Measurements from ENCODE around the gene ZCCHC7.
A peak's percentile ranks its signal among the peaks of the same experiment; 100 is the strongest.
"Not testable (repeated sequence)": the region's sequence is repeated elsewhere in the genome, so short reads cannot be mapped to it uniquely, and the experiment has no call there.

Gene ZCCHC7

DNA sequence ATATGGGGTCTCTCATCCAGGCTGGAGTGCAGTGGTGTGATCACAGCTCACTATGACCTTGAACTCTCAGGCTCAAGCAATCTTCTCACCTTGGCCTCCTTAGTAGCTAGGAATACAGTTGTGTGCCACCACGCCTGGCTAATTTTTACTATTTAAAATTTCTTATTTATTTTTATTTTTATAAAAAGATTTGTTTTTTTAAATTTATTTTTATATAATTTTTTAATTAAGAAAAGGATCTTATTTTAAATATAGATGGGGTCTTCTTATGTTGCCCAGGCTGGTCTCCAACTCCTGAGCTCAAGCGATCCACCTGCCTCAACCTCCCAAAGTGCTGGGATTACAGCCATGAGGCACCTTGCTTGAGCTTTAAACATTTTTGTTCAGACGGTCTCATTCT, 2.4 kb upstream of the ZCCHC7 start:
- H3K36me3 ChIP-seq (replicated peaks) = no peaks in the 10 kb centered on the region
- in situ Hi-C loops (cut with HindIII; ENCODE audit: low pct_ligation_motif_present, low sequenced_read_pairs) = no loop called here
- DNase-seq = no peak

DNA sequence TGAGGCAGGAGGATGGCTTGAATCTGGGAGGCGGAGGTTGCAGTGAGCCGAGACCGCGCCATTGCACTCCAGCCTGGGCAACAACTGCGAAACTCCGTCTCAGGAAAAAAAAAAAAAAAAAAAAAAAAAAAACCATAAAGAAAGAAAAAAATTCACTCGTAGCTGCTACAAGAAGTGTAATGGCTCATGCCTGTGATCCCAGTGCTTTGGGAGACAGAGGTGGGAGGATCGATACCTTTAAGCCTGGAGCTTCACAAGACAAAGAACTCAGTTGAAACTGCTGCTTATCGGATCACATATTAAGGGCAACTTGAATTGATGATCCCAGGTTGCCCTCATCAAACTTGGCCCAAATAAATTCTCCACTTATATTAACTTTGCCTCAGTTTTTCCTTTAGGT, 1.0 kb upstream of the ZCCHC7 start:
- in situ Hi-C loops (cut with HindIII; ENCODE audit: low pct_ligation_motif_present, low sequenced_read_pairs) = no loop called here
- H3K4me3 ChIP-seq (ENCODE audit: low read depth, low read length) = no peak overlapping the region
- no peak overlapping the region for H3K27ac ChIP-seq

More for the DNA sequence above, 2.4 kb upstream of the ZCCHC7 start:
- TF ChIP-seq, protein P1, sequence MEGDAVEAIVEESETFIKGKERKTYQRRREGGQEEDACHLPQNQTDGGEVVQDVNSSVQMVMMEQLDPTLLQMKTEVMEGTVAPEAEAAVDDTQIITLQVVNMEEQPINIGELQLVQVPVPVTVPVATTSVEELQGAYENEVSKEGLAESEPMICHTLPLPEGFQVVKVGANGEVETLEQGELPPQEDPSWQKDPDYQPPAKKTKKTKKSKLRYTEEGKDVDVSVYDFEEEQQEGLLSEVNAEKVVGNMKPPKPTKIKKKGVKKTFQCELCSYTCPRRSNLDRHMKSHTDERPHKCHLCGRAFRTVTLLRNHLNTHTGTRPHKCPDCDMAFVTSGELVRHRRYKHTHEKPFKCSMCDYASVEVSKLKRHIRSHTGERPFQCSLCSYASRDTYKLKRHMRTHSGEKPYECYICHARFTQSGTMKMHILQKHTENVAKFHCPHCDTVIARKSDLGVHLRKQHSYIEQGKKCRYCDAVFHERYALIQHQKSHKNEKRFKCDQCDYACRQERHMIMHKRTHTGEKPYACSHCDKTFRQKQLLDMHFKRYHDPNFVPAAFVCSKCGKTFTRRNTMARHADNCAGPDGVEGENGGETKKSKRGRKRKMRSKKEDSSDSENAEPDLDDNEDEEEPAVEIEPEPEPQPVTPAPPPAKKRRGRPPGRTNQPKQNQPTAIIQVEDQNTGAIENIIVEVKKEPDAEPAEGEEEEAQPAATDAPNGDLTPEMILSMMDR (IDR thresholded peaks at IDR 0.05; ENCODE audit: low read depth, low read length, missing control alignments) = no peak
- Histone ChIP-seq H3K27ac (no peak overlapping the region), H3K27me3 (replicated peaks) (no peaks in the 10 kb centered on the region), H3K4me3 (ENCODE audit: low read depth, low read length) (no peak overlapping the region)

DNA sequence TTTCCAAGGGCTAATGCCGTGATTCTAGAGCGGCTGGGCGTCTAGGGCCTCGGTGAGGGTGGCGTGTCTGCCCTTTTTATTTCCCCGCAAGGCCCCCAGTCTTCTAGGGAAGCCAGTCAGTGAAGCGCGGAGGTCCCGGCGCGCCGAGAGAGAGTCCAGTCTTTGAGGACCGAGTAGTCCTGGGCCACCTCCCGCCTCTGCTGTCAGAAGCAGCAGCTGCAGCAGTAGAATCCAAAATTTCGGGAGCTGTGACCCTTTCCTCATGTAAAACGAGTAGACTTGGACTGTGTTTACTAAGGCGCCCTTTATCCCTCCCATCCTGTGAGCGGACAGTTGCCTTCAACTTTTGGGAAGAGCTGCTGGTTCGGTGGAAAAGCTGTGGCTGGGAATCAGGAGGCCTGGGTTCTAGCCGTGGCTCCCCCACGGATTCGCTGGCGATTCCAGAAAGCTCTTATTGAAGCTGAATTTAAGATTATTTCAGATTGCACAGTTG, 515 bp downstream of the ZCCHC7 start:
- in situ Hi-C loops (cut with HindIII; ENCODE audit: low pct_ligation_motif_present, low sequenced_read_pairs); H3K27me3 ChIP-seq (replicated peaks); H3K36me3 ChIP-seq (replicated peaks): not testable (repeated sequence)
- DNase-seq = peak; percentile 24
- Histone ChIP-seq H3K4me3 (ENCODE audit: low read depth, low read length) (peak overlapping the region; percentile 83), H3K27ac (peak overlapping the region; percentile 82)

More for the DNA sequence above, 1.0 kb upstream of the ZCCHC7 start:
- H3K27me3 ChIP-seq (replicated peaks) = no peaks in the 10 kb centered on the region
- no peak for DNase-seq
- H3K36me3 ChIP-seq (replicated peaks) = no peaks in the 10 kb centered on the region
- TF ChIP-seq, protein P1 (IDR thresholded peaks at IDR 0.05; ENCODE audit: low read depth, low read length, missing control alignments) = no peak

DNA sequence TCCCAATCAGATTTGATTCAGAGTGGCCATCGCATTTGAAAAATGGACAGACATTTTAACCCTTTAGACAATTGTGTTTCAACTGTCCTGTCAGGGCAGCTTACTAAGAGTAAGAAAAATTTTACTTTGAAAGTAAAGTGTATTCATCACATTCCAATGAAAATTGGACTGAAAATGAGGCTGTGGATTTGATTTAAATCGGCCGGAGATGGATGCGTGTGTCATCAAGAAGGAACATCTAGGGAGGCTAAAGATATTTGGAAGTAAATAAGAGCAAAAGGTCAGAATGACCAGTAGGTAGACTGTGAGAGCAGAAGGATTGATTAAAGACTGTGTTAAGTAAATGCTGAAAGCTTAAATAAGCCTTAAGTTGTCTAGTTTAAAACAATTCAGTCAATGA, 1.5 kb downstream of the ZCCHC7 start:
- DNase-seq = no peak
- in situ Hi-C loops (cut with HindIII; ENCODE audit: low pct_ligation_motif_present, low sequenced_read_pairs) = no loop called here
- TF ChIP-seq, protein P1 (IDR thresholded peaks at IDR 0.05; ENCODE audit: low read depth, low read length, missing control alignments) = no peak
- Histone ChIP-seq H3K27ac (no peak overlapping the region), H3K4me3 (ENCODE audit: low read depth, low read length) (peak overlapping the region; percentile 83), H3K27me3 (replicated peaks) (no peaks in the 10 kb centered on the region), H3K36me3 (replicated peaks) (peaks cover 7% of the 10 kb centered on the region)

DNA sequence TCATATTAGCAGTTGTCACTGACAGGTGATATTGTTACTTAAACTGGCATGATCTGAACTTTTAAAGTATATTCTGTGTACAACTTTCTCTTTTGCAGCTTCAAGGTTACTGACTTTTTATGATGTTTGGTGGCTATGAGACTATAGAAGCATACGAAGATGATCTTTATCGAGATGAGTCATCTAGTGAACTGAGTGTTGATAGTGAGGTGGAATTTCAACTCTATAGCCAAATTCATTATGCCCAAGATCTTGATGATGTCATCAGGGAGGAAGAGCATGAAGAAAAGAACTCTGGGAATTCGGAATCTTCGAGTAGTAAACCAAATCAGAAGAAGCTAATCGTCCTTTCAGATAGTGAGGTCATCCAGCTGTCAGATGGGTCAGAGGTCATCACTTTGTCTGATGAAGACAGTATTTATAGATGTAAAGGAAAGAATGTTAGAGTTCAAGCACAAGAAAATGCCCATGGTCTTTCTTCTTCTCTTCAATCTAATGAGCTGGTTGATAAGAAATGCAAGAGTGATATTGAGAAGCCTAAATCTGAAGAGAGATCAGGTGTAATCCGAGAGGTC, 5.9 kb downstream of the ZCCHC7 start:
- TF ChIP-seq, protein P1 (IDR thresholded peaks at IDR 0.05; ENCODE audit: low read depth, low read length, missing control alignments) = no peak
- Histone ChIP-seq H3K27ac (no peak overlapping the region), H3K36me3 (replicated peaks) (peaks cover 16% of the 10 kb centered on the region), H3K27me3 (replicated peaks) (no peaks in the 10 kb centered on the region), H3K4me3 (ENCODE audit: low read depth, low read length) (no peak overlapping the region)
- no peak for DNase-seq
- in situ Hi-C loops (cut with HindIII; ENCODE audit: low pct_ligation_motif_present, low sequenced_read_pairs) = no loop called here

DNA sequence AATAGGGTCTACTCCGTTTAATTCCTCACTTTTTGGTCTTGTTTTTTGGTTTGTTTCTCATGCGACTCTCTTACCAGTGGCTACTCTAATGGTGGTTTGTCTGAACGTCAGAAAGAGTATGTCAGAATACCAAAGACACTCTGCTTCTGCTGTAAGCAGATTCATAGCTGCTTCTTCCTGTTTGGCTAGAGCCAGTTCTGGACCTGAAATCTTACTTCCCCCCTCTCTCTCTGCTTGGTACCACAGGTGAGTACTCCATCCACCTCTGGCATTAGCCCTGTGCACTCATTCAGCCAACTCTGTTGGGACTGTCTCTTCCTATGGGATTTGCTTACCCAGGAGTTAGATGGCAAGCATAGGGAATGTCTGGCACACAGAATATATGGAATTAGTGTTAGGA, 6.6 kb downstream of the ZCCHC7 start:
- Histone ChIP-seq H3K27me3 (replicated peaks) (no peaks in the 10 kb centered on the region), H3K27ac (no peak overlapping the region), H3K36me3 (replicated peaks) (peaks cover 16% of the 10 kb centered on the region), H3K4me3 (ENCODE audit: low read depth, low read length) (no peak overlapping the region)
- DNase-seq = no peak
- TF ChIP-seq, protein P1 (IDR thresholded peaks at IDR 0.05; ENCODE audit: low read depth, low read length, missing control alignments) = no peak
- in situ Hi-C loops (cut with HindIII; ENCODE audit: low pct_ligation_motif_present, low sequenced_read_pairs) = no loop called here

All from brain microvascular endothelial cell (primary cell).